LNCaP clone FGC (cell line): ENCODE results near the gene ZNF888.
"Not testable (repeated sequence)": the region's sequence is repeated elsewhere in the genome, so short reads cannot be mapped to it uniquely, and the experiment has no call there.

Experiments
- DNase-seq: peaks from one replicate; pipeline ENCODE4 v3.0.0-alpha.2; 2011; ENCODE audit warnings: low read depth
- H3K4me3 ChIP-seq: 2 replicates; pipeline ENCODE4 v1.5.1; 2011; ENCODE audit warnings: mild to moderate bottlenecking, low read depth, low read length, control low read depth
- CTCF ChIP-seq: IDR thresholded peaks from 2 replicates; pipeline ENCODE4 v1.5.1; 2012; ENCODE audit warnings: mild to moderate bottlenecking; ENCODE audit not compliant: control insufficient read depth, insufficient read depth; ENCODE audit errors: extremely low read depth

Gene ZNF888

GRCh38 chr19:52943884-52944643, 20.8 kb upstream of the ZNF888 start:
- no peak overlapping the region for H3K4me3 ChIP-seq
- no peak for DNase-seq
- TF ChIP-seq CTCF: no peak

DNA sequence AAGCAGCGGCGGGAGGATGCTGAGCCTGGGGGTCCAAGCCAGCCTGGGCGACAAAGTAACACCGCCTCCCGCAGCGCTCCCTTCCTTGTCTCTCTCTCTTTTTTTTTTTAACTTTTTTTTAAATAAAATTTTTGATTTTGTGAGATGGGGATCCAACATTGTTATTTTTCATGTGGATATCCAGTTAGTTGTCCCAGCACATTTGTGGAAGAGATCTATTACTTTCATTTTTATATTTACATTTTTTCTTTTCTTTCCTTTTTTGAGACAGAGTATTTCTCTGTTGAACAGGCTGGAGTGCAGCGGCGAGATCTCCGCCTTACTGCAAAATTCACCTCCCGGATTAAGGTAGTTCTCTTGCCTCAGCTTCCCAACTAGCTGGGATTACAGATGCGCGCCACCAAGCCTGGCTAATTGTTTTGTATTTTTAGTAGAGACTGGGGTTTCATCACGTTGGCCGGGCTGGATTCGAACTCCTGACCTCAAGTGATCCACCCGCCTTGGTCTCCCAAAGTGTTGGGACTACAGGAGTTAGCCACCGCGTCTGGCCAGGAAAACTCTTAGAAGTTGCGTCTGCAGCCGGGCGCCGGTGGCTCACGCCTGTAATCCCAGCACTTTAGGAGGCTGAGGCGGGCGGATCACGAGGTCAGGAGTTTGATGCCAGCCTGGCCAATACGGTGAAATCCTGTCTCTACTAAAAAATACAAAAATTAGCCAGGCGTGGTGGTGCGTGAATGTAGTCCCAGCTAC, 20.1 kb upstream of the ZNF888 start:
- H3K4me3 ChIP-seq: peak overlapping the region; percentile 100
- no peak for DNase-seq
- no peak for TF ChIP-seq CTCF

DNA sequence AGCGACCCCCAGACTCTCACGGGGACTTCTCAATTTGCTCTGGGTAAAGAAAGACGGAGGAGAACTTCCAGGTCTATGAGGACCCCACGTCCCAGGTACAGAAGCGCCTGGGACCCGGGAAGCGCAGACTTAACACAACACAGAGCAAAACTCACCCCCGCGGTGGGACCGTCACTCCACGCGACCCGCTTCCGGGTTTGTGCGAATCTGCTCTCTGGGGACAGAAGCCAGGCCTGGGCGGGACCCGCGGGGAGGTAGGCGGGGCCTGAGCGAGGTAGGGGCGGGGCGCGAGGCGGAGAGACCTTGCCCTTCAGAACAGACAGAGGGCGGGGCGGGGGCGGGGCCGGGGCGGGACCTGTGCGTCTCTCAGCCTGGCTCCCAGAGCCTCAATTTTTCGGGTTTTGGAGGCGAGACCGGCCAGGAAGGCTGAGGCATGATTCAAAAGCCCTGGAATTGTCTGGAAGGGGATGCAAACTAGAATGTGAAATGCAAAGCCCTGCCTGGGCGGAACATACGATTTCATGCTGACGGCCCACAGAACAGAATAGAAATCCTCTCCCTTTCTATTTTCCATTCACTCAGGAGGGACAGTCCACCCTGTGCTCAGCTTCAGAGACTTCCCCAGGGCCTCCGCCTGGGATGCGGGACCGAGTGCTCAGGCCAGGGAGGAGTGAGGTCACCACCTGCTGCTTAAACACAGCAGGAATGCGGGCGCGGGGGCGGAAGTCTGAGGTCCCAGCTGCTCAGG, 19.3 kb upstream of the ZNF888 start:
- peak; percentile 46 for DNase-seq
- H3K4me3 ChIP-seq: peak overlapping the region; percentile 100
- no peak for TF ChIP-seq CTCF

- DNase-seq: no peak
- no peak for TF ChIP-seq CTCF
- peak overlapping the region; percentile 100 for H3K4me3 ChIP-seq
Measured at GRCh38 chr19:52941941-52942385, 18.7 kb upstream of the ZNF888 start.

- not testable (repeated sequence) for DNase-seq
- peak overlapping the region; percentile 100 for H3K4me3 ChIP-seq
Measured at GRCh38 chr19:52941523-52941922, 18.3 kb upstream of the ZNF888 start.

DNA sequence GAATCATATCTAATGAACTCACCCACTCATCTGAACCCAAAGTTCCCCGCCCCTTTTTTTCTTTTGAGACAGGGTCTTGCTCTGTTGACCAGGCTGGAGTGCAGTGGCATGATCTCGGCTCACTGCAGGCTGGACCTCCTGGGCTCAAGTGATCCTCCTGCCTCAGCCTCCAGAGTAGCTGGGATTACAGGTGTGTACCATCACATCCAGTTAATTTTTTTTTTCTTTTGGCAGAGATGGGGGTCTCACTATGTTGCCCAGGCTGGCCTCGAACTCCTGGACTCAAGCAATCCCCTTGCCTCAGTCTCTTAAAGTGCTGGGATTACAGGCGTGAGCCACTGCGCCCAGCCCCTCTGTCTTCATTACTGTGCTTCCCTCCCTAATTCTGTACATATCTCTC, 17.7 kb upstream of the ZNF888 start:
- DNase-seq, H3K4me3 ChIP-seq: not testable (repeated sequence)

GRCh38 chr19:52938761-52939160, 15.5 kb upstream of the ZNF888 start:
- TF ChIP-seq CTCF: no peak
- DNase-seq: peak; percentile 80
- peak overlapping the region; percentile 18 for H3K4me3 ChIP-seq
